Ishikawa (cell line): ENCODE measurements around the gene TBX2.

Experiments used
- CREB1 ChIP-seq: IDR thresholded peaks from 2 replicates; pipeline ENCODE4 v1.6.1; 2012; ENCODE audit warnings: low read depth
- EP300 ChIP-seq: IDR thresholded peaks from 2 replicates; pipeline ENCODE4 v1.6.1; 2012; ENCODE audit warnings: borderline replicate concordance
- RAD21 ChIP-seq: IDR thresholded peaks from 2 replicates; pipeline ENCODE4 v1.6.1; 2012; ENCODE audit warnings: low read depth
- REST ChIP-seq: IDR thresholded peaks from 2 replicates; pipeline ENCODE4 v1.6.1; 2012; ENCODE audit warnings: low read depth, mild to moderate bottlenecking

GRCh38 chr17:61456688-61457225, 57.1 kb downstream of the TBX2 start:
- TF ChIP-seq RAD21, result no peak
- no peak for TF ChIP-seq CREB1
- TF ChIP-seq REST, result no peak
- TF ChIP-seq EP300, result no peak
